GM12874 (cell line): ENCODE data around the gene FBLN5.

Source experiments
- CTCF ChIP-seq: IDR thresholded peaks from 2 replicates; pipeline ENCODE4 v1.5.1; 2011; ENCODE audit warnings: low read depth, mild to moderate bottlenecking, control low read depth, low read length, moderate library complexity; ENCODE audit not compliant: insufficient read depth

Gene FBLN5

GRCh38 chr14:91882776-91883175, 64.7 kb downstream of the FBLN5 start:
- TF ChIP-seq CTCF: no peak

GRCh38 chr14:91882369-91882768, 65.1 kb downstream of the FBLN5 start:
- TF ChIP-seq CTCF: no peak

GRCh38 chr14:91879196-91879595, 68.3 kb downstream of the FBLN5 start:
- TF ChIP-seq CTCF: no peak

GRCh38 chr14:91878274-91878673, 69.2 kb downstream of the FBLN5 start:
- TF ChIP-seq CTCF: no peak

GRCh38 chr14:91877376-91877915, 70.0 kb downstream of the FBLN5 start:
- no peak for TF ChIP-seq CTCF

GRCh38 chr14:91876492-91876891, 71.0 kb downstream of the FBLN5 start:
- no peak for TF ChIP-seq CTCF

- no peak for TF ChIP-seq CTCF
Observed at GRCh38 chr14:91875525-91876286, 71.8 kb downstream of the FBLN5 start.
